ENCODE measurements around the gene ITFG2. TPM values are rescaled to one million over a fixed set of nuclear protein-coding genes. Genes with fewer than 3 reads are reported as not detected.

The ITFG2 gene
- total and polyA plus RNA-seq, 10 of the 15 experiments (the other 5 are each of a cell fraction or from before 2014, with no cell fraction given), result 21.2 to 39.5 (median 25.9) TPM

- RAD21 ChIA-PET (ENCODE audit: unreplicated experiment), result no interaction called here
- H3K9me3 ChIP-seq (replicated peaks; ENCODE audit: control insufficient read depth, insufficient read depth, low read length), result no peaks in the 10 kb centered on the region
- no peak overlapping the region for H3K27ac ChIP-seq (ENCODE audit: control insufficient read depth, insufficient read depth)
- no peak for ATAC-seq
- H3K27me3 ChIP-seq (replicated peaks in 1 of 2; ENCODE audit: control insufficient read depth in 2 of 2, insufficient read depth in 2 of 2, low read length in 1 of 2), result peaks cover 0 to 3% of the 10 kb centered on the region in 2 experiments; a peak in 3 of 4 replicates
- H3K4me3 ChIP-seq, result no peak overlapping the region
- intact Hi-C loops (cut with micrococcal nuclease; ENCODE audit: unreplicated experiment), result no loop called here
- no peak overlapping the region for H3K4me2 ChIP-seq (ENCODE audit: control insufficient read depth, insufficient read depth)
- no peak overlapping the region for H2AFZ ChIP-seq (ENCODE audit: control insufficient read depth, low read depth, low read length)
- no peak for DNase-seq (ENCODE audit: low read depth, low spot score)
- no peak overlapping the region for H3K9ac ChIP-seq (ENCODE audit: control insufficient read depth, insufficient read depth, low read length)
- no TSS peak for BruUV-seq (replicated peaks)
- in situ Hi-C loops (cut with MboI), result no loop called here
- POLR2A ChIA-PET, result no interaction called here
- SMC1A ChIA-PET (ENCODE audit: uncharacterized antibody, unreplicated experiment), result no interaction called here
- 13% methylated on average over 4 of the region's 4 CpGs for WGBS (ENCODE audit: insufficient coverage, insufficient replicate concordance, low lambda C conversion rate, missing lambda C conversion rate)
- no peak for FAIRE-seq
- no peaks in the 10 kb centered on the region for H3K4me1 ChIP-seq (ENCODE audit: control insufficient read depth, insufficient read depth, low read length)
- CTCF ChIA-PET, result no interaction called here
- H3K79me2 ChIP-seq (ENCODE audit: control insufficient read depth, insufficient read depth, low read length), result no peaks in the 10 kb centered on the region
- H3K36me3 ChIP-seq (ENCODE audit: control insufficient read depth in 2 of 2, insufficient read depth in 2 of 2, low read length in 1 of 2), result no peaks in the 10 kb centered on the region
- H4K20me1 ChIP-seq (ENCODE audit: control insufficient read depth, insufficient read depth), result no peaks in the 10 kb centered on the region
- TF ChIP-seq DPF2 (IDR thresholded peaks at IDR 0.05) (no peak), BCL11A (IDR thresholded peaks at IDR 0.05; ENCODE audit: low read depth, low read length) (no peak), SUZ12 (IDR thresholded peaks at IDR 0.05; ENCODE audit: unreplicated experiment) (no peak), MYC (IDR thresholded peaks at IDR 0.05; ENCODE audit: insufficient read depth, insufficient read length, insufficient replicate concordance, low read length, severe bottlenecking) (no peak), EZH2 (IDR thresholded peaks at IDR 0.05; ENCODE audit: borderline replicate concordance, control insufficient read depth, low read depth, low read length) (no peak), ATF3 (IDR thresholded peaks at IDR 0.05; ENCODE audit: borderline replicate concordance, extremely low read depth, low read depth, low read length) (no peak), GATAD2B (conservative IDR thresholded peaks at IDR 0.05; ENCODE audit: low read depth) (no peak), SMARCA5 (IDR thresholded peaks at IDR 0.05) (no peak), MLLT1 (IDR thresholded peaks at IDR 0.05) (no peak), MXI1 (IDR thresholded peaks at IDR 0.05; ENCODE audit: low read depth, low read length) (no peak), ZBTB11 (CRISPR knock-in tag; IDR thresholded peaks at IDR 0.05) (no peak)
Measured at GRCh38 chr12:2772370-2772769, 40.1 kb upstream of the ITFG2 start.

All from GM12878 (cell line).